SK-N-SH (cell line): ENCODE data around the gene CADPS2. TPM values are rescaled to one million over a fixed set of nuclear protein-coding genes. Genes with fewer than 3 reads are reported as not detected.

Experiments used
- CTCF ChIA-PET: fragments of 300-600, 350-600 bp; formaldehyde crosslinking; extraction: SDS; loops from one replicate; lab custom pipeline; 2021; lab: Yijun Ruan, JAX
- POLR2A ChIA-PET: fragments of 350-600 bp; sonication (Branson Sonifier 250); formaldehyde crosslinking; extraction: SDS; loops from one replicate; lab custom pipeline; 2020; ENCODE audit warnings: antibody characterized with exemption, inconsistent platforms; lab: Yijun Ruan, JAX
- DNase-seq: peaks from one replicate; pipeline ENCODE4 v3.0.0; 2012
- H2AFZ ChIP-seq: fragments of 200-600 bp; sonication (generic); 2 replicates; pipeline ENCODE4 v1.8.1; 2016; ENCODE audit warnings: antibody characterized with exemption, mild to moderate bottlenecking, low read depth
- H3F3A ChIP-seq: fragments of 200-600 bp; sonication (generic); replicated peaks from 2 replicates; pipeline ENCODE3; 2016; ENCODE audit warnings: antibody characterized with exemption, mild to moderate bottlenecking; ENCODE audit not compliant: insufficient read depth
- H3K27ac ChIP-seq, 2 experiments: fragments of 200-500 bp in 1 of 2; fragments of 200-600 bp in 1 of 2; sonication (Bioruptor generic) in 1 of 2; sonication (generic), shearing (Covaris generic) in 1 of 2; 2 replicates each; pipeline versions ENCODE4 v1.5.1 to v1.6.1; 2014 to 2016; ENCODE audit warnings: low read depth in 2 of 2, inconsistent platforms in 1 of 2, low read length in 1 of 2, mild to moderate bottlenecking in 1 of 2, mixed read lengths in 1 of 2
- H3K27me3 ChIP-seq: fragments of 200-600 bp; sonication (generic), shearing (Covaris generic); 2 replicates; pipeline ENCODE4 v1.6.1; 2016; ENCODE audit warnings: mixed run types; ENCODE audit not compliant: insufficient read depth
- H3K36me3 ChIP-seq, 2 experiments: fragments of 200-500 bp in 1 of 2; fragments of 200-600 bp in 1 of 2; sonication (Bioruptor generic) in 1 of 2; sonication (generic) in 1 of 2; replicated peaks in 1 of 2; 2 replicates each; pipeline versions ENCODE3 to v1.5.1; 2014 to 2016; ENCODE audit warnings: low read length in 1 of 2, mild to moderate bottlenecking in 1 of 2; ENCODE audit not compliant: insufficient read depth in 2 of 2, control insufficient read depth in 1 of 2
- H3K4me1 ChIP-seq, 2 experiments: fragments of 200-500 bp in 1 of 2; fragments of 200-600 bp in 1 of 2; sonication (Bioruptor generic) in 1 of 2; sonication (generic), shearing (Covaris generic) in 1 of 2; 2 replicates each; pipeline versions ENCODE4 v1.5.1 to v1.6.1; 2014 to 2016; ENCODE audit warnings: low read depth in 1 of 2, low read length in 1 of 2, mixed run types in 1 of 2; ENCODE audit not compliant: insufficient read depth in 2 of 2, control insufficient read depth in 1 of 2
- H3K4me2 ChIP-seq: fragments of 200-600 bp; sonication (generic), shearing (Covaris generic); 2 replicates; pipeline ENCODE4 v1.6.1; 2017; ENCODE audit warnings: mixed run types
- H3K4me3 ChIP-seq, 2 experiments: fragments of 200-500 bp in 1 of 2; fragments of 200-600 bp in 1 of 2; sonication (Bioruptor generic) in 1 of 2; sonication (generic), shearing (Covaris generic) in 1 of 2; 2 replicates each; pipeline versions ENCODE4 v1.5.1 to v1.8.1; 2014 to 2016; ENCODE audit warnings: low read depth in 2 of 2, inconsistent platforms in 1 of 2, low read length in 1 of 2, mild to moderate bottlenecking in 1 of 2, mixed read lengths in 1 of 2, moderate library complexity in 1 of 2
- H3K79me2 ChIP-seq: fragments of 200-600 bp; sonication (generic); 2 replicates; pipeline ENCODE4 v1.8.1; 2017; ENCODE audit warnings: mild to moderate bottlenecking; ENCODE audit not compliant: insufficient read depth
- H3K9ac ChIP-seq: fragments of 200-600 bp; sonication (generic); 2 replicates; pipeline ENCODE4 v1.6.1; 2017; ENCODE audit warnings: mixed run types
- H3K9me2 ChIP-seq: fragments of 200-600 bp; sonication (generic); 2 replicates; pipeline ENCODE4 v1.6.1; 2017; ENCODE audit warnings: mixed run types
- H3K9me3 ChIP-seq: fragments of 200-600 bp; sonication (generic); 2 replicates; pipeline ENCODE4 v1.6.1; 2017; ENCODE audit warnings: mixed run types, mild to moderate bottlenecking, moderate library complexity
- H4K20me1 ChIP-seq: fragments of 200-600 bp; sonication (generic); 2 replicates; pipeline ENCODE4 v1.6.1; 2017; ENCODE audit warnings: mild to moderate bottlenecking, mixed run types; ENCODE audit not compliant: insufficient read depth
- ELF1 ChIP-seq: IDR thresholded peaks from 2 replicates; pipeline ENCODE4 v1.4.0; 2012
- GABPA ChIP-seq: IDR thresholded peaks from 2 replicates; pipeline ENCODE4 v1.4.0; 2012; ENCODE audit warnings: low read depth, mild to moderate bottlenecking
- GATA2 ChIP-seq: sonication (generic); formaldehyde crosslinking; IDR thresholded peaks from 2 replicates; pipeline ENCODE4 v1.5.0; 2020; ENCODE audit warnings: mild to moderate bottlenecking, missing genetic modification reagents
- JUND ChIP-seq: IDR thresholded peaks from 2 replicates; pipeline ENCODE4 v1.4.0; 2012
- MXI1 ChIP-seq: IDR thresholded peaks from 2 replicates; pipeline ENCODE4 v1.6.1; 2012; ENCODE audit warnings: mild to moderate bottlenecking, low read depth, low read length, improper control_type of control experiment
- PBX3 ChIP-seq: IDR thresholded peaks from 2 replicates; pipeline ENCODE4; 2012
- RAD21 ChIP-seq: IDR thresholded peaks from 2 replicates; pipeline ENCODE4 v1.6.1; 2012; ENCODE audit warnings: mild to moderate bottlenecking, low read length
- RCOR1 ChIP-seq: fragments of 150-350 bp; IDR thresholded peaks from 2 replicates; pipeline ENCODE4 v1.6.1; 2017; ENCODE audit warnings: antibody characterized with exemption, low read length
- REST ChIP-seq: IDR thresholded peaks from 2 replicates; pipeline ENCODE4 v1.6.1; 2012; ENCODE audit warnings: mild to moderate bottlenecking, low read depth, low read length, moderate library complexity
- TCF12 ChIP-seq: IDR thresholded peaks from 2 replicates; pipeline ENCODE4 v1.4.0; 2012
- YY1 ChIP-seq: IDR thresholded peaks from 2 replicates; pipeline ENCODE4 v1.4.0; 2012; ENCODE audit warnings: low read depth, mild to moderate bottlenecking
- WGBS: methylation state at CpG from one replicate; pipeline ENCODE4 v1.1.6; 2017; ENCODE audit warnings: low lambda C conversion rate; 5-methylcytosine and 5-hydroxymethylcytosine counted together
- polyA plus RNA-seq, 3 experiments: library from polyadenylated mRNA; depleted of rRNA; stranded (reverse); fragments of >200 nt; gene quantifications; 2 replicates each; pipeline ENCODE4 v1.2.3, GENCODE V29; 2012

Gene CADPS2
- polyA plus RNA-seq, 1 of the 3 experiments (the other 2 are of a cell fraction): 0.05 TPM

GRCh38 chr7:122315507-122316466 is 570.5 kb downstream of the CADPS2 start:
- CTCF ChIA-PET: no interaction called here
- no peak overlapping the region for H3K9ac ChIP-seq
- H3K9me3 ChIP-seq: no peaks in the 10 kb centered on the region
- H3K36me3 ChIP-seq: no peaks in the 10 kb centered on the region
- TF ChIP-seq RAD21 (no peak), JUND (no peak), ELF1 (no peak), RCOR1 (no peak), MXI1 (no peak), GATA2 (CRISPR knock-in tag) (no peak), REST (no peak)
- no peaks in the 10 kb centered on the region for H4K20me1 ChIP-seq
- H2AFZ ChIP-seq: no peak overlapping the region
- H3K9me2 ChIP-seq: no peaks in the 10 kb centered on the region
- peaks cover 0 to 7% of the 10 kb centered on the region in 2 experiments; a peak in 1 of 4 replicates for H3K4me1 ChIP-seq
- H3K27me3 ChIP-seq: peaks cover 74% of the 10 kb centered on the region
- POLR2A ChIA-PET: no interaction called here
- H3K79me2 ChIP-seq: no peaks in the 10 kb centered on the region
- DNase-seq: no peak
- no peaks in the 10 kb centered on the region for H3F3A ChIP-seq
- H3K27ac ChIP-seq: no peak overlapping the region
- WGBS: 6% methylated on average over 25 of the region's 25 CpGs
- no peak overlapping the region for H3K4me2 ChIP-seq
- no peak overlapping the region for H3K4me3 ChIP-seq

GRCh38 chr7:122314284-122314683 is 572.0 kb downstream of the CADPS2 start:
- no peak overlapping the region for H3K27ac ChIP-seq
- H3K4me3 ChIP-seq: no peak overlapping the region
- POLR2A ChIA-PET: no interaction called here
- 2% methylated on average over 4 of the region's 4 CpGs for WGBS
- no peaks in the 10 kb centered on the region for H3K9me3 ChIP-seq
- H3K79me2 ChIP-seq: no peaks in the 10 kb centered on the region
- no peaks in the 10 kb centered on the region for H3F3A ChIP-seq
- H3K9ac ChIP-seq: no peak overlapping the region
- peaks cover 0 to 7% of the 10 kb centered on the region in 2 experiments; a peak in 1 of 4 replicates for H3K4me1 ChIP-seq
- no peak overlapping the region for H2AFZ ChIP-seq
- H3K27me3 ChIP-seq: peaks cover 89% of the 10 kb centered on the region
- no peaks in the 10 kb centered on the region for H4K20me1 ChIP-seq
- TF ChIP-seq PBX3 (no peak), GABPA (no peak), RCOR1 (no peak), YY1 (no peak), TCF12 (no peak)
- TF ChIP-seq, all 33 proteins: peak for 0
- DNase-seq: no peak
- no peaks in the 10 kb centered on the region for H3K9me2 ChIP-seq
- CTCF ChIA-PET: no interaction called here
- H3K36me3 ChIP-seq: no peaks in the 10 kb centered on the region
- H3K4me2 ChIP-seq: no peak overlapping the region
